SIG-M5 treated with dmso at 0.1 percent for 504 hours (cell line): ENCODE measurements around the gene TTC8.
"Not testable (repeated sequence)": the region's sequence is repeated elsewhere in the genome, so short reads cannot be mapped to it uniquely, and the experiment has no call there.

Source experiments
- DNase-seq: peaks from one replicate; lab custom pipeline; 2025; ENCODE audit not compliant: unreplicated experiment; lab: John Stamatoyannopoulos, UW

TTC8 gene

DNA sequence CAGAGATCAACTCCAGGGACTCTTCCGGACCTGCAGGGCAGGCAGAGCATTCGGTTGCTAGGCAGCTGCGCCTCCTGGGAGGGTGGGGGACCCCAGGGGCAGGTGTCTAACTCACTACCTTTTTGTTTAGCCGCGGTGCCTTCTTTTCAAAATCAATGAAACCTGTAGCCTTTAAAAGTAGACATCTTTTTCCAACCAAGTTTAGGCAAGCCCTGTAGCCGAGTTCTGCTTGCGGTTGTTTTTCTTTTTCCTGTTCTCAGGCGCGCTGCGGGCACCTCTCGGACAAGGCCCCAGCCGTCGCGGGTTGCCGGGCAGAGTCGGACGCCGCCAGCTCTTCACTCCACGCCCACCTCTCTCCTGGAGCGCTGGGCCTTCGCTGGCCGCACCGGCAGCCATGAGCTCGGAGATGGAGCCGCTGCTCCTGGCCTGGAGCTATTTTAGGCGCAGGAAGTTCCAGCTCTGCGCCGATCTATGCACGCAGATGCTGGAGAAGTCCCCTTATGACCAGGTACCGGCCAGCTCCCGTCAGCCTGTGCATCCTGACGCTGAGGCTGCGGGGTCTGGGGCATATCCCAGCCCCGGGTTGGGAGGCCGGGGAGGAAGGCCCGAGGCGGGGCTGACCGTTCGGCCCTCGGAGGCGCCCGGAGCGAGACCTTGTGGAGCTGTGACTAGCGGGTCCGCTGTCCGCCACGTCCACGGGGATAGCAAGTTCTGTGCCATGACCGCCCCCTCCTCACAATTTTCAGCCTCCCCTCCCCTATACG, at the start of gene TTC8:
TSS of gene TTC8 (plus strand) at position 338 of the 764 bp plus-strand sequence. CDS start at position 395, 57 bp downstream.
- peak; percentile 87 for DNase-seq

DNA sequence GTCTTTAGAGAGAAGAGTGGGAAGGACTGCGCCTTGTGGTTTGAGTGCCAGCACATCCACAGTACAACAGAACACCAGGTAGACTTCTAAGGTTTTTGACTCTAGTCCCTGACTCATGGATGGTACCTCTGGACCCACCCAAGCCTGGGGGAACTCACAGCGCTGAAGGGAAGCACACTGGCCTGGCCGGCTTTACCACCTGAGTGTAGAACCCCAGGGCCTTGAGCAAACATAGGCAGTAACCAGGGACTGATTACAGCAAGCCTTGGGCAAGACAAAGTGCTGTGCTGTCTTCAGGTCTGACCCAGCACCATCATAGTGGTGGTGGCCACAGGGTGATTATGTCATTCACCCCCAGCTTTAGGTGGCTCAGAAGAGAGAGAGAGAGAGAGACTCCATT, 48.9 kb upstream of the TTC8 start:
- peak; percentile 34 for DNase-seq

DNA sequence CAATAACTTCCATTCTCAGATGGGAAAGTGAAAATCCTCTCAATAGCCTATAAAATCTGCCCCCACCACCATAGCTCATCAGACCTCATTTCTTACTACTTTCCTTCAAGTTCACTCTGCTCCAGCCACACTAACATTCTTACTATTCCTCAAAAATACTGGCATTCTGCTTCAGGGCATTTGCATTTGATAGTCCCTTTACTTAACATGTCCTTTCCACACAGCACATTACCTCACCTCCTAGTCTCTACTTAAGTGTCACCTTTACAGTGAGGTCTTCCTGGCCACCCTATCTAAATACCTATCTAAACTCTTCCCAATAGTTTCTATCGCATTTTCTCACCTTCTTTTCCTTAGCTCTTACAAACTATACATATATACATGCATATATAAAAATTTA, 38.5 kb upstream of the TTC8 start:
- DNase-seq, result no peak

DNA sequence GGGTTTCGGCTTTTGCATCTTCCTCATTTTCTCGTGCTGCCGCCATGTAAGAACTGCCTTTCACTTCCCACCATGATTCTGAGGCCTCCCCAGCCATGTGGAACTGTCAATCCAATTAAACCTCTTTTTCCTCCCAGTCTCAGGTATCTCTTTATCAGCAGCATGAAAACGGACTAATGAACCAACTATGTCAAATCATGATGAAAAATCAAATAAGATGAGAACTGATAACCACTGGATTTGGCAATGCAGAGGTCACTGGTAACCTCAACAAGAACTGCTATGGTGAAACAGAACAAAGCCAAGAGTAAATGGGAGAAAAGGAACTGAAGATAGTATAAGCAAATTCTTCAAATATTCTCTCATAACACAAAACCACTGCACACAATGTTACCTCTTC, 37.7 kb upstream of the TTC8 start:
- DNase-seq, result no peak

- not testable (repeated sequence) for DNase-seq
These were observed 34.9 kb upstream of the TTC8 start for GRCh38 chr14:88789573-88789972.

- no peak for DNase-seq
These were observed 33.8 kb upstream of the TTC8 start for GRCh38 chr14:88790501-88791251.

- no peak for DNase-seq
These were observed 33.2 kb upstream of the TTC8 start for GRCh38 chr14:88791252-88791621.

DNA sequence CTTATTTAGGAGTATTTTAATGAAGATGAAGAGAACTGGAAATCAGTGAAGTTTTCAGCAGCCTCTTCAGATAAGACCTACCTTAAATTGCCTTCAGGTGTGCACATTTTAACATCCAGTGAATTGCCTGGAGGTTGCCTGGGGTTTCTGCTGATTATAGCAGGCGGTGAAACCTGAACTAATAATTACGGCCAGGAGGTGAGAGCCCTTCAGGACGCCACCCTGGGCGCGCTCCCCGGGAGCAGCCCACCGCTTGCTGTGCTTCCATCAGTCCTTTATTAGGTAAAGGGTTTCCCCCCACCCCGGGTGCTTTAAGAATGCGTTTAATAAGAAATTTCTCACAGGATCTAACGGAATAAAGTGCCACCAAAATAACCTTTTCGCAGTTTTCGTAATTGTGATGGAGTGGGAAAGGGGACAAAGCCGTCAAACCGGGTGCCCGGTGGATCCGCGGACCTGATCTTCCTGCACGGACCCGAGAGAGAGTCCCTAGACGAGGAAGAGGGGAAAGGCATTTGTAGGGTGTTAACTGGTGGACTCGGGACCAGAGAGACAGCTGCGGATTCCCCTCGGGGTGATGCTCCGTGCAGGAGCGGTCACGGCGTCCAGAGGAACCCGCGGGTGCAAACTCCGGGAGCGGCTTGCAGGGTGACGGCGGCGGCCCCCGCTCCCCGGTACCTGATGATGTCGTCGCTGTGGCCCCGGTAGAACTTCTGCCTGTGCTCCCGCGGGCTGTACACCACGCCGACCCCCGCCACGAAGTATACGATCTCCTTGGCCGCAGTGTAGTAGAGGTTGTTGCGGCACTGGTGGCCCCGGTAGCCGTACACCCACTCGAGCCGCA, 32.6 kb upstream of the TTC8 start:
- DNase-seq, result no peak

- DNase-seq, result peak; percentile 71
These were observed 31.8 kb upstream of the TTC8 start, which contains the start of gene EML5 for GRCh38 chr14:88792473-88793258. TSS of gene EML5 (minus strand) at chr14:88792953. CDS start at chr14:88792503, 450 bp downstream.

DNA sequence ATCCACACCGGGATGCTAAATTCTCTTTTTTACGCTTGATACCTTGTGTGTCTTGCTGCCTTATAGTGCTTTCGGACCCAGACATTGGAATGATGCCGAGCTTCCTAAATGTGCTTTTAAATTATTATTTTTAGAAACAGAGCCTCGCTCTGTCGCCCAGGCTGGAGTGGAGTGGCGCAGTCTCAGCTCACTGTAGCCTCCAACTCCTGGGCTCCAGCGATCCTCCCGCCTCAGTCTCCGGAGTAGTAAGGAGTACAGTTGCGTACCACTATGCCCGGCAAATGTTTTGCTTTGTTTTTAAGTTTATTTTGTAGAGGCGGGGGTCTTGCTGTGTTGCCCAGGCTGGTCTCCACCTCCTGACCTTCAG, 31.2 kb upstream of the TTC8 start:
- no peak for DNase-seq

- no peak for DNase-seq
These were observed 26.3 kb upstream of the TTC8 start for GRCh38 chr14:88798156-88798555.

- DNase-seq, result no peak
These were observed 24.9 kb upstream of the TTC8 start for GRCh38 chr14:88799522-88799921.

DNA sequence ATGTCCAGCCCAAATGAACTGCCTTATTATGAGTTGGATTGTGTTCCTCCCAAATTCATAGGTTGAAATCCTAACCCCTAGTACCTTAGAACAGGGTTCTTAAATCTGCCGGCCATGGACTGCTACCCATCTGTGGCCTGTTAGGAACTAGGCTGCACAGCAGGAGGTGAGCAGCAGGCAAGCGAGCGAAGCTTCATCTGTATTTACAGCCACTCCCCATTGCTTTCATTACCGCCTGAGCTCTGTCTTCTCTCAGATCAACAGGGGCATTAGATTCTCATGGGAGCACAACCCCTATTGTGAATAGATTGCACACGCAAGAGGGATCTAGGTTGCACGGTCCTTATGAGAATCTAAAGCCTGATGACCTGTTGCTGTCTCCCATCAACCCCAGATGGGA, 21.9 kb upstream of the TTC8 start:
- DNase-seq, result no peak

DNA sequence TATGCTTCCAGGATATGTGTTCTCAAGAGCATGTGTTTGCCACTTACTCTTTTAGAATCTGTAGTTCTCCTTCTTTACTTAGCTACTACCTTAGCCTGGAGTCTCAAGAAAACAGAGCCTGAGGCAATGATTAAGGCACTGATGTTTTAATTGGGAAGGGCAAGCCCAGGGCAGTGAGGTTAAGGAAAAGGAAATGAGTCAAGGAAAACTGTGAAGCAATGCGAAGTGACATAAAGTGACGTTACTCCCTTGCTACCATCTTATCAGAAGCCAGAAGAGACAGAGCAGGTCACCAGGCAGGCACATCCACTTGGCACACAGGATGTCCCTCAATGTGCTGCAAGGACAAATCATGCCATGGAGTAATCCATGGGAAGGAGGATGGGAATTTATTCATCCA, 20.4 kb upstream of the TTC8 start:
- no peak for DNase-seq

DNA sequence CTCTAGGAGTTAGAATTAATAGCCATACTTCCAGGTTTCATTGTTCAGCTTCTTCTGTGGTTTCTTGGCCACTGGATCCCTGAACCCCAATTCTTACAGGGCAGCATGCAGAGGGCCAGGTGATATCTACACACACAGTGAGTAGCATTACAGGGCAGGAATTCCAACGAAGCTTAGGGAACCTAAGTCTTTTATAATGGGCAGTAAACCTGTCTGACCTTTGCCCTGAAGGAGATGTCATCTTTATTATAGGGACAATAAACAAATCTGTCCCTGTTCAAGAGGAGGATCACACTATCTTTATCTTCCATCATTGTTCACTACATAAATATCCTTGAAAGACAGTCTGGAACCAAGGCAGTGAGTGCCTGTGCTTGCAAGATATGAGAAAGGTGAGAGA, 20.0 kb upstream of the TTC8 start:
- DNase-seq, result no peak

DNA sequence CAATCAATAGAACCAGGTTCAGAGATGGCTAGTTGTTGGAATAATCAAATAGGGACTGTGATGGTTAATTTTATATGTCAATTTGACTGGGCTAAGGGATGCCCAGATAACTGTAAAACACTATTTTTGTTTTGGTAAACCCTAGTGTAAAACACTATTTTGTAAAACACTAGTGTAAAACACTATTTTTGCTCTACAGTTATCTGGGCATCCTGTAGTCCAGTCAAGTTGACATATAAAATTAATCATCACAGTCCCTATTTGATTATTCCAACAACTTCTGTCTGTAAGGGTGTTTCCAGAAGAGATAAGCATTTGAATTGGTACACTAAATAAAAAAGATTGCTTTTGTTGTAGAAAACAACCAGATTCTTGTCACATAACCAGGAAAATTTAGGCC, 16.1 kb upstream of the TTC8 start:
- DNase-seq, result no peak

- no peak for DNase-seq
These were observed 8.5 kb upstream of the TTC8 start for GRCh38 chr14:88815980-88816379.

DNA sequence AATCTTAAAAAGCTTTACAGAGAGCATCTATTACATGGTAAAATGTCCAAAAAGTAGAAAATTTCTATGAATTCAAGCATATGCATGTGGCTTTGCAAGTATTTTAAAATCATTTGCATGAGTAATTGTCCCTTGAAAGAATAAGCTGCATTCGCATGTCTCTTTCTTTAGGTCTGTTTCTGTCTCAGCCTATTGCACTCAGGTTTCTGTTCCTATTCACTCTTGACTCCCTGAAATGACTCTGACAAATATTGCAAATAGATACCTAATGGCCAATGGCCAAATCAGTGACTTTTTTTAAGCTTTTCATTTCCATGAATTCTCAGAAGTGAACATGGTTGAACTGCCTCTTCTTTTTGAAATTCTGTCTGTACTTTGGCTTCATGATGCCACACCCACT, 6.4 kb upstream of the TTC8 start:
- no peak for DNase-seq

- DNase-seq, result not testable (repeated sequence)
These were observed 4.8 kb upstream of the TTC8 start for GRCh38 chr14:88819674-88820073.

DNA sequence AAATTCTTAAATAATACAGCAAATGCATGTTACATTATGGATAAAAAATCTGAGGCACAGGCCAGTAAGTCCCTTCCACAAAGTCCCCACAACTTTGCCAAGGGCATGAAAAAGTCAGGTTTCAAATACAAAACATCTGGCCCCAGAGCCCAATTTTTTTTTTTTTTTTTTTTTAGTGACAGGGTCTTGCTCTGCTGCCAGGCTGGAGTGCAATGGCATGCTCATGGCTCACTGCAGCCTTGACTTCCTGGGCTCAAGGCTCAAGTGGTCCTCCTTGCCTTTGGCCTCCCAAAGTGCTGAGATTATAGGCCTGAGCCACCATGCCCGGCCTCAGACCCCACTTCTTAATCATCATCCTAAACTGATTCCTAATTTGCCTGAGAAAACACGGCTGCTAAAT, 3.1 kb upstream of the TTC8 start:
- DNase-seq, result no peak

GRCh38 chr14:88821888-88822287, 2.6 kb upstream of the TTC8 start:
- no peak for DNase-seq
